Measurements from ENCODE around the gene AOPEP.
A peak's percentile ranks its signal among the peaks of the same experiment; 100 is the strongest.

The AOPEP gene

DNA sequence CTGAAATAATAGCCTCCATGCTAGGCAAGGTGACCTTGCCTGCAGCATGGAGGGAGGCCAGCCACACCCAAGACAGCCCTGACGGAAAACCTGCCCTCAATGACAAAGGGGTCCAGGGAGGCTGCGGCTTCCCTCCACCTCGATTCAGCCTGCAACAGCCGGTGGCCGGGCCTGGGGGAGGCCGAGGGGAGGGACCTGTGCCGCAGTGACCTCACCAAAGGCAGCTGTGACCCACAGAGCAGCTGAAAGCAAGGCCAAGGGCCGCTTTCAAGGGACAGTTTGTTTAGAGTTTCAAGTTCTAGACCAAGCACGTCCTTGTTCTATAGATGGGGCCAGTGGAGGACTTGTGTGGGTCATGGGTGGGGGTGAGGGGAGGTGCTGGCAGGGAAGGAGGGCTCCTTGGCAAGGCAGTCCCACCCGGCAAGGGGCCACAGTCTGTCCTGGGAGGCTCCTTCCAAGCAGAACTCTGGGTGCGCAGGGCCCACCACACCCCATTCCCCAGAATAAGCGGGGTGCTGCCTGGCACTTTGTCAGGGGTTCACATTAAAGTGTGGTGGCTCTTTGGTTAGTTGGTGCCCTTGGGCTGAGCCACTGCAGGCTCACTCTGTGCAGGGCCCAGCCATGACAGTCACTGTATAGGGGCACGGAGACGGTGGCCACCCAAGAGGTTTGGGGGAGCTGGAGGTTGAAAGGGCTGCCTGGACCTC is 364.5 kb downstream of the AOPEP start:
- Histone ChIP-seq H3K4me1 (ENCODE audit: control insufficient read depth, insufficient read depth, low read length) (no peaks in the 10 kb centered on the region), H3K36me3 (ENCODE audit: control insufficient read depth in 2 of 2, insufficient read depth in 1 of 2, low read length in 2 of 2) (peaks cover 0 to 8% of the 10 kb centered on the region in 2 experiments; a peak in 1 of 3 replicates), H3K27ac (ENCODE audit: extremely low read depth, low read depth, low read length) (no peak overlapping the region), H3K9me3 (ENCODE audit: control insufficient read depth, insufficient read depth, low read depth, low read length) (no peaks in the 10 kb centered on the region), H3K4me3 (ENCODE audit: low read depth, low read length) (no peak overlapping the region)
- CTCF ChIA-PET = interaction anchor here (0.9 kb wide), 1 partner anchor 37 kb away, joined by 3 read pairs; no protein-coding TSS in a partner anchor
- POLR2A ChIA-PET = no interaction called here
- TF ChIP-seq ZNF2 (tag by site-specific recombination; IDR thresholded peaks at IDR 0.05) (no peak), HOXD13 (CRISPR knock-in tag; IDR thresholded peaks at IDR 0.05; ENCODE audit: borderline replicate concordance) (no peak), BCL11B (tag by site-specific recombination; IDR thresholded peaks at IDR 0.05; ENCODE audit: low read depth) (no peak), ZNF777 (tag by site-specific recombination; IDR thresholded peaks at IDR 0.05; ENCODE audit: borderline replicate concordance) (no peak), WT1 (tag by site-specific recombination; IDR thresholded peaks at IDR 0.05) (no peak), RBAK (tag by site-specific recombination; IDR thresholded peaks at IDR 0.05) (no peak), ZNF114 (tag by site-specific recombination; IDR thresholded peaks at IDR 0.05) (no peak), KLF9 (tag by site-specific recombination; IDR thresholded peaks at IDR 0.05; ENCODE audit: low read depth) (no peak), ZNF473 (tag by site-specific recombination; IDR thresholded peaks at IDR 0.05) (no peak), ZNF514 (tag by site-specific recombination; IDR thresholded peaks at IDR 0.05) (no peak), ZNF521 (tag by site-specific recombination; IDR thresholded peaks at IDR 0.05) (no peak), ZNF701 (tag by site-specific recombination; IDR thresholded peaks at IDR 0.05) (no peak), ZNF146 (tag by site-specific recombination; IDR thresholded peaks at IDR 0.05) (no peak), ZBTB8A (tag by site-specific recombination; IDR thresholded peaks at IDR 0.05) (no peak)
- TF ChIP-seq, protein P1, sequence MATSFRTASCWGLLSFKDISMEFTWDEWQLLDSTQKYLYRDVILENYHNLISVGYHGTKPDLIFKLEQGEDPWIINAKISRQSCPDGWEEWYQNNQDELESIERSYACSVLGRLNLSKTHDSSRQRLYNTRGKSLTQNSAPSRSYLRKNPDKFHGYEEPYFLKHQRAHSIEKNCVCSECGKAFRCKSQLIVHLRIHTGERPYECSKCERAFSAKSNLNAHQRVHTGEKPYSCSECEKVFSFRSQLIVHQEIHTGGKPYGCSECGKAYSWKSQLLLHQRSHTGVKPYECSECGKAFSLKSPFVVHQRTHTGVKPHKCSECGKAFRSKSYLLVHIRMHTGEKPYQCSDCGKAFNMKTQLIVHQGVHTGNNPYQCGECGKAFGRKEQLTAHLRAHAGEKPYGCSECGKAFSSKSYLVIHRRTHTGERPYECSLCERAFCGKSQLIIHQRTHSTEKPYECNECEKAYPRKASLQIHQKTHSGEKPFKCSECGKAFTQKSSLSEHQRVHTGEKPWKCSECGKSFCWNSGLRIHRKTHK (tag by site-specific recombination; IDR thresholded peaks at IDR 0.05) = no peak

GRCh38 chr9:95091601-95092261 is 365.2 kb downstream of the AOPEP start:
- Histone ChIP-seq H3K4me1 (ENCODE audit: control insufficient read depth, insufficient read depth, low read length) (no peaks in the 10 kb centered on the region), H3K36me3 (ENCODE audit: control insufficient read depth in 2 of 2, insufficient read depth in 1 of 2, low read length in 2 of 2) (peaks cover 0 to under 1% of the 10 kb centered on the region in 2 experiments; a peak in 1 of 3 replicates), H3K4me3 (ENCODE audit: low read depth, low read length) (no peak overlapping the region), H3K9me3 (ENCODE audit: control insufficient read depth, insufficient read depth, low read depth, low read length) (no peaks in the 10 kb centered on the region), H3K27ac (ENCODE audit: extremely low read depth, low read depth, low read length) (no peak overlapping the region)
- peak; percentile 43; the same call in 1 of the 2 replicates for TF ChIP-seq ZBTB17 (tag by site-specific recombination; IDR thresholded peaks at IDR 0.05)
- TF ChIP-seq PATZ1 (tag by site-specific recombination; IDR thresholded peaks at IDR 0.05) = no peak
- CTCF ChIA-PET = interaction anchor here (0.9 to 1.5 kb wide), 4 partner anchors 36 to 177 kb away, joined by 3 to 6 read pairs (median 4); no protein-coding TSS in a partner anchor
- POLR2A ChIA-PET = no interaction called here

Data from HEK293 (cell line).